SK-N-SH treated with all-trans-retinoic acid at 6 μM for 48 hours (cell line): ENCODE results near the gene DCBLD2.

Experiments used
- ATAC-seq: fragments of 200-7000 bp; cut with Tn5 transposase; 3 replicates; pipeline ENCODE4 v1.9.1; 2020; ENCODE audit warnings: mild to moderate bottlenecking, moderate library complexity
- CREB5 ChIP-seq: fragments of 250-450 bp; sonication (Bioruptor Pico); IDR thresholded peaks from 2 replicates; pipeline ENCODE4 v1.5.1; 2020; ENCODE audit warnings: low read depth, mild to moderate bottlenecking, moderate library complexity
- CSDC2 ChIP-seq: fragments of 250-450 bp; sonication (Bioruptor Pico); IDR thresholded peaks from 2 replicates; pipeline ENCODE4 v1.5.0; 2020; ENCODE audit warnings: mild to moderate bottlenecking, moderate library complexity
- CSRNP3 ChIP-seq: fragments of 250-450 bp; sonication (Bioruptor Pico); IDR thresholded peaks from 2 replicates; pipeline ENCODE4 v1.5.1; 2021; ENCODE audit warnings: mild to moderate bottlenecking, moderate library complexity
- GLIS3 ChIP-seq: fragments of 250-450 bp; sonication (Bioruptor Pico); IDR thresholded peaks from 2 replicates; pipeline ENCODE4 v1.5.0; 2020; ENCODE audit warnings: mild to moderate bottlenecking, moderate library complexity
- ISL1 ChIP-seq: fragments of 250-450 bp; sonication (Bioruptor Pico); IDR thresholded peaks from 2 replicates; pipeline ENCODE4 v2.1.2; 2022; ENCODE audit warnings: mild to moderate bottlenecking, moderate library complexity
- OSR1 ChIP-seq: fragments of 250-450 bp; sonication (Bioruptor Pico); IDR thresholded peaks from 2 replicates; pipeline ENCODE4 v1.8.0; 2022; ENCODE audit warnings: moderate library complexity, mild to moderate bottlenecking, inconsistent platforms
- PATZ1 ChIP-seq: fragments of 250-450 bp; sonication (Bioruptor Pico); IDR thresholded peaks from 2 replicates; pipeline ENCODE4 v1.8.0; 2020; ENCODE audit warnings: mild to moderate bottlenecking, moderate library complexity, borderline replicate concordance
- POU6F1 ChIP-seq: fragments of 250-450 bp; sonication (Bioruptor Pico); IDR thresholded peaks from 2 replicates; pipeline ENCODE4 v1.8.0; 2021; ENCODE audit warnings: low read depth, mild to moderate bottlenecking, moderate library complexity, borderline replicate concordance
- PPARA ChIP-seq: fragments of 250-450 bp; sonication (Bioruptor Pico); IDR thresholded peaks from 2 replicates; pipeline ENCODE4 v1.5.0; 2020; ENCODE audit warnings: mild to moderate bottlenecking, borderline replicate concordance
- TCF4 ChIP-seq: fragments of 250-450 bp; sonication (Bioruptor Pico); IDR thresholded peaks from 2 replicates; pipeline ENCODE4 v1.8.0; 2021; ENCODE audit warnings: mild to moderate bottlenecking, moderate library complexity, borderline replicate concordance
- TSHZ2 ChIP-seq: fragments of 250-450 bp; sonication (Bioruptor Pico); IDR thresholded peaks from 2 replicates; pipeline ENCODE4 v1.5.0; 2020; ENCODE audit warnings: mild to moderate bottlenecking, moderate library complexity
- ZC3H10 ChIP-seq: fragments of 250-450 bp; sonication (Bioruptor Pico); IDR thresholded peaks from 2 replicates; pipeline ENCODE4 v1.5.1; 2021; ENCODE audit warnings: mild to moderate bottlenecking, moderate library complexity
- ZFP30 ChIP-seq: fragments of 450-650 bp; formaldehyde crosslinking; IDR thresholded peaks from 2 replicates; pipeline ENCODE4 v1.5.0; 2022; ENCODE audit warnings: mild to moderate bottlenecking, moderate library complexity
- ZNF565 ChIP-seq: fragments of 450-650 bp; formaldehyde crosslinking; conservative IDR thresholded peaks from 2 replicates; pipeline ENCODE4 v1.5.0; 2020; ENCODE audit warnings: low read depth, mild to moderate bottlenecking, moderate library complexity
- ZNF70 ChIP-seq: fragments of 450-650 bp; formaldehyde crosslinking; IDR thresholded peaks from 2 replicates; pipeline ENCODE4 v1.5.0; 2020; ENCODE audit warnings: mild to moderate bottlenecking, moderate library complexity
- ZNF8 ChIP-seq: fragments of 450-650 bp; formaldehyde crosslinking; IDR thresholded peaks from 2 replicates; pipeline ENCODE4 v1.5.0; 2020; ENCODE audit warnings: mild to moderate bottlenecking, moderate library complexity

DCBLD2 gene

GRCh38 chr3:98788651-98789050, 112.8 kb downstream of the DCBLD2 start:
- TF ChIP-seq ZNF565 (CRISPR knock-in tag) (no peak), PPARA (CRISPR knock-in tag) (no peak), TSHZ2 (CRISPR knock-in tag) (no peak), TCF4 (CRISPR knock-in tag) (no peak), POU6F1 (no peak), ZNF70 (CRISPR knock-in tag) (no peak), PATZ1 (CRISPR knock-in tag) (no peak), ISL1 (CRISPR knock-in tag) (no peak), CREB5 (CRISPR knock-in tag) (no peak), CSRNP3 (CRISPR knock-in tag) (no peak), CSDC2 (CRISPR knock-in tag) (no peak)
- ATAC-seq: peak; percentile 21; the same call in 2 of the 3 replicates

GRCh38 chr3:98787181-98787580, 114.3 kb downstream of the DCBLD2 start:
- TF ChIP-seq PPARA (CRISPR knock-in tag): no peak
- TF ChIP-seq ZNF8 (CRISPR knock-in tag): no peak
- TF ChIP-seq POU6F1: no peak
- TF ChIP-seq ZC3H10 (CRISPR knock-in tag): no peak
- no peak for TF ChIP-seq TSHZ2 (CRISPR knock-in tag)
- TF ChIP-seq OSR1: no peak
- TF ChIP-seq GLIS3 (CRISPR knock-in tag): no peak
- TF ChIP-seq ZFP30 (CRISPR knock-in tag): no peak
- no peak for TF ChIP-seq ZNF565 (CRISPR knock-in tag)
- TF ChIP-seq, all 23 proteins: peak for 0
- no peak for ATAC-seq
